HG02678 (cell line): ENCODE data around the gene HYCC1.

Source experiments
- ATAC-seq: cut with Tn5 transposase; IDR thresholded peaks from one replicate; pipeline ENCODE4 v1.9.1; 2021; ENCODE audit warnings: mild to moderate bottlenecking, moderate library complexity; ENCODE audit not compliant: unreplicated experiment

Gene HYCC1

DNA sequence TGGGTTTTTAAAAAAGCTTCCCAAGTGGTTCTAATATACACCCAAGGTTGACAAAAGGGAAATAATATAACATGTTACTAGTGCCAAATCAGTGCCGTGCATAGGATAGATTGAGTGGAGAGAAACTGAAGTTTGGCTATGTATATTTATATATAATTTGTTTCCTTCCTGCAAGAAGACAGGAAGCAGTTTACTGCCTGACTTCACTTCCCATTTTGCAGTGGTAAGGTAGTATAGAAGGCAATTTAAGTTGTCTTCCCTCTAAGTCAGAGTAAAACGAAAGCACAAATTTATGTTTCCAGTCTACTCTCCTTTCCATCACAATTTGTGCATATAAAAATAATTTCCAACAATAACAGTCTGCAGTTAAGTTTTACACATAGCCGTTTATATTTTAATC is 3.4 kb upstream of the HYCC1 start:
- no peak for ATAC-seq

DNA sequence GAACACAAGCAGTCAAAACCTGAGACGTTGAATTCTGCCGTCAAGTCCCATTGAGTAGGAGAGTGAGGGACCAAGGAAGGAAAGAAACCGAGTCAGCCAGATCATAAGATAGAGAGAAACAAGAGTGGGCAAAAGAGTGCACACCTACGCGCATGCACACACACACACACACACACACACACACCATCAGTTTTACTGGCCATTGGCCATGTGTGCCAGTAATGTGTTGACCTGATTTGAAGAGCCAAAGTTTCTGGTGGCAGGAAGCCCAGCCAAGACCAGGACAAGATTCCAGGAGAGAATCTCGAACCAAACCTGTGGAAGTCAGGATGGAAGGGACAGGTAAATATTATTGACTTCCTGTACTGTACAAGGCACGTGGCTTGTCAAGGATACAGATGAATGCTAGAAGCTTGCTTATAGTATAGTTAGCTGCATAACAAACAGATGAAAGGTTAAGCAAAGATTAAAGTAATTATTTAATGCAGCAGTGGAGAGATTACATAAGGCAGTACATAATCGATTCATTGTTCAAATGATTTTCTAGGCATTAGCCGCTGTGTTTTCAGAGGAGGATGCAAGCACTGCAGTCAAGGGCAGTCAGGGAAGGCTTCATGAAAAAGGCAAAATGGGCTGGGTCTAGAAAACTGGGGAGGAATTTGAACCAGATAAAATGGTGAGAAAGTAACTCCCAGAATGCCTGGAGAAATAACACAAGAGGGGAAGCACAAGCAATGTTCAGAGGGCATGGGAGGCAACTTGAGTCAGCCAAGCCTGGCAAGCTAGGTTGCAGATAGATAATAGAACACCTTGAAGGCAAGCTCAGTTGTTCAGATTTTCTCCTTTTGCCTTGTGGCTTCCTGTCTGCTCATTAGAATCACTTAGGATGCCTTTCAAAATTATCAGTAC is 2.7 kb upstream of the HYCC1 start:
- no peak for ATAC-seq

DNA sequence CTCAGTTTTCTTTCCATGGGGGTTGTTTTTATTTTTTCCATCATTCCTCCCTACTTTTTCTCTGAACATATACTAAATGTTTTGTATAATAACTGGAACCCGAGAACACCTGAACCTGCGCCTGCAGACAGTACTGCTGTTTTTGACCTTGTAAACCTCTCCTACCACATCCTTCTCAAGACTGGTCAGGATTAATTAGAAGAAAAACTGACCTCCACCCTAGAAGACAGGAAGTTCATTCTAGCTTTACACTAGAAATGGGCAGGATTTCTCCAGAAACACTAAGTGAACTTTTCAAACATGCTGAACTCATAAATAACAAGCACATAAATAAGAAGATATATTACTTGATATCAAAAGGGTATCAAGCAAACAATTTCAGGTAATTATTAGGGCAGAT is 751 bp upstream of the HYCC1 start:
- ATAC-seq, result no peak

DNA sequence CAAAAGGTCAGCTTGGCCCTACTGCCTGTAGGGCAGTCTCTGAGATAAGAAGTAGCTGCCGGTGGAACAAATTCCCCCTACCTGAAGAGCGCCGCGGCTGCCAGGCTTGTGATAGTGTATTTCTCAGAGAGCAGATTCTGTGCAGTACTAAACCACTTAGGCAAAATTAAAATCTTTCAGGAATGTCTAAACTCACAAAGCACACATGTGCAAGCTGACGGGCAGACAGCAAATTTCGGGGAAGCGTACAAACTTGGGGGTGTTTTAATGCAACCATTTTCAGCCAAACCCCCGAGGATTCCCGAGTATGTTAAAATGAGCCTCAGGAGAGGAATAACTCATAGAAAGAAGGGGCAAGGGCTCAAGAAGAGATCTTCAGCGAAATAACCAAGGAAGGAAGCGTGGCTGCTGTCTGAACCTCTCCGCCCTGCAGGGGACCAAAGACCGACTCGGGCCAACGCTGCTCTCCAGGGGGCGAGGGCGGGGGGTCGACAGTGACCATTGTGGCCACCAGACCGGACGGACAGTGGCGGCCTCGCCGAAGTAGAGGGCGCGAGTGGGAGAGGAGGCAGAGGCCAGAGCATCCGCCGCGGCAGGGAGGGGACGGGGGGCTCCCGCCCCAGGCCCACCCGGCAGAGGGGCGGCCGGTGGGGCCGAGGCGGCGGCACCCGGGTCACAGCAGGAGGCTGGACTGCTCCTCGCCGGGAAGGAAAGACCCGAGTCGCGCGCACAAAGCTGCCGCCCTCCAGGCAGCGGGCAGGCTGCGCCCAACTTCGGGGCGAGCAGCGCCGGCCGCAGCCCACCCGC is 819 bp downstream of the HYCC1 start:
- ATAC-seq, result peak; percentile 5

DNA sequence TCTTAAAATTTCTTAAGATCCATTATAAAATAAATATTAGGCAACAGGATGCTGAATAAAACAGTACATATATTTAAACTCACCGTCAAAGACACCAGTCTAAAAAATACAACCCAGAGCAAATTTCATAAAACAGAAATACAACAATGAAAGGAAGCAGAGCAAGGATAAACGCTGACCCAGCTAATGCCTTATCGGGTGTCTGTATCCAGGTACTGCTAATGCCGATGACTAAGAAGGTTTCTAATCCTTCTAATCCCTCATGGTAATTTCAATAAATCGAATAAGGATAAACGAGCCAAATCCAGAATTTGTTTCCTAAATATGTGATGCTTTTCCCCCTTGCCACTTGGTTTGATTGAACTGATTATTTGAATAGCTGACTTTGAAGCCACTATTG is 1.7 kb downstream of the HYCC1 start:
- no peak for ATAC-seq

DNA sequence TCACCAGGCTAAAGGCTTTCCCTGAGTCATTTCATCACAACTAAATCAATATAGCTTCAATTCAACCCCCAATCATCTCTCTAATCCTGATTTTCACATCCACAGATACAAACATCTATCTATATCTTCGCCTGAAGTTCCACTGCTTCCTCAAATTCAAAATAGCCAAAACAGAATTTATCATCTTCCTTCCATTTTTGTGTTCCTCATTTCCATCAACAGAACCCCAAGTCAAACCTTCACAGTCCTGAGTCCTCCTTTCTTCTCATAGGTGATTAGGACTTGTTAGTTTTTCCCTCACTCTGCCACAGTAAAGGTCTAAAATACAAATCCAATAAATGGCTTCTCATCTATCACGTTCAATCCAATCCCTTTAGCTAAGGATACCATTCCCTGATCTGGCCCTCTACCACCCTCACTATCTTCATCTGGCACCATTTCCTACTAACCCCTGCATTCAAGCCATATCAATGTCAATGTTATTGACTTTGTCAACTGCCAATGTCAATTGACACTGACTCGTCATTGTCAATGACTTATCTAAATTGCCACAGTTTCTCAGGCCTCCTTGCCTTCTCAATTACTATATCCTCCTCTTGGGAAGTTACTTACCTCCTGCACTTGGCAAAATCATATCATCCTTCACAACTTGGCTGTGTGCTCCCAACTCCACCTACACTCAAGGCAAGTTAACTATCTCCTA is 2.6 kb downstream of the HYCC1 start:
- no peak for ATAC-seq

DNA sequence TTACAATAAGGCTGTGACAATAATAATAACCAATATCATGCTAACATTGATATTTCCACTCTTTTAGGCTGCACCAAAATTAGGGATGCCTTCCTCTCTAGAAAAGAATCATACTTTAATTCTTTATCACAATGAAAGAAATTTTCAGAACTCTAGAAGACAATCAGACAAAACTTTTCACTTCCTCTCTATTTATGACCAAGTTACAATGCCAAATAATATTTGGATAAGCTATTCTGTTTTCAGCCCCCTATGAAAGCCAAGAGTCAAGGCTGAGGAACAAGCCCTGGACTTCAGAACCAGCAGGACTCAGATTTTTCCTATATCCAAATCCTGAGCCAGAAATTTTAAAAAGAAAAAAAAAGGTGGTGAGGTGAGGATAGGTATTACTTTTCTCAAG is 4.6 kb downstream of the HYCC1 start:
- ATAC-seq, result no peak

DNA sequence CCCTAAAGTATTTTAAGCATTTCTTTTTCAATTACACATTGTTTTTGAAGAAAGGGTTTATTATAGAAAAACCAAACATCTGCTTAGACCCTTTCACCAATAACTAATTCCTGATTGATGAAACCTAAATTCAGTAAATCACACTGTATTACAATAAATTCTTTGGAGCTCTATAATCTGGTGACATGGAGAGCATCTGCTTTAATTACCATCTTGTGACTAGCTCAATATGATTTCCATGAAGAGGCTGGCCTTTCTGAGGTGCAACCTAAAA is 9.7 kb downstream of the HYCC1 start:
- no peak for ATAC-seq

DNA sequence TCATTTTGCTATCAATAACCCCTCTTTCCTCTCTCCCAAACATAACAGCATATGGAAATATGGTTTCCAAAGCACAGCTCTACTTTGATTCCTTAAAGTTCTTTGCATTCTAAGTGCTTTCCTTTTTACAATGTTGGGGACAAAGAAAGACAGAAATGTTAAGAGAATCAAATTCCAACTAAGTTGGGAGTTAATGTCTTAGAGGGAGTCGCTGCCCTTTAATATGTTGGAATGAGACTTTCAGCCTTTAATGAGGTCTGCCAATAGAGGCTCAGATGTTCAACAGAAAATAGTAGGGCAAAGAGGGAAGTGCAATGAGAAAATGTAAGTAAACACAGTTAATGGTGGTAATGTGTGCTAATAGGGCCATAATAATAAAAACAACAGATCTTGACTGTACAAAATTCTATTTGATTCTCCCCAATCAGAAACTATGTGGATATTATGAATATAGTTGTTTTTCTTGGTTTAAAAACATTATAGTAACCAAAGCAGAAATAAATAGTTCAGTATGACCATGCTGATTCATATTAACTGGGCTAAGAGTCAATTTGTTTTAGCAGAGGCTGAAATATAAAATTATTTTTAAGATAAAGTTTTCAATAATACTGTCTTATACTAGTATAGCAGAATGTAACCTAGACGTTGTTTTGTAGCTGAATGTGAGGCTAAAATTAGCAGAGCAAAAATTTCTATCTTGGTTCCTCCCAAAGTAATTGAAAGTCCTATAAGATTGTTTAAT is 10.3 kb downstream of the HYCC1 start:
- no peak for ATAC-seq

DNA sequence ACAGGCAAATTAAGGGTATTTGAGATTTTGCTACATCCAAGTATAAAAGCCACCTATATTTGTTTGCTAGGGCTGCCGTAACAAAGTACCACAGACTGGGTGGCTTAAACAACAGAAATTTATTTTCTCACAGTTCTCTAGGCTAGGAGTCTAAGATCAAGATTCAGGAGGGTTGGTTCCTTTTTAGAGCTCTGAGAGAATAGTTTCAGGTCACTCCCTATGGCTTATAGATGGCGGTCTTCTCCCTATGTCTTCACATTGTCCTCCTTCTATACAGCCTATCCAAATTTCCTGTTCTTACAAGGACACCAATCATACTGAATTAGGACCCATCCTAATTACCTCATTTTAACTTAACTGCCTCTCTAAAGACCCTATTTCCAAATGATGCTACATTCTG is 11.2 kb downstream of the HYCC1 start:
- ATAC-seq, result no peak

DNA sequence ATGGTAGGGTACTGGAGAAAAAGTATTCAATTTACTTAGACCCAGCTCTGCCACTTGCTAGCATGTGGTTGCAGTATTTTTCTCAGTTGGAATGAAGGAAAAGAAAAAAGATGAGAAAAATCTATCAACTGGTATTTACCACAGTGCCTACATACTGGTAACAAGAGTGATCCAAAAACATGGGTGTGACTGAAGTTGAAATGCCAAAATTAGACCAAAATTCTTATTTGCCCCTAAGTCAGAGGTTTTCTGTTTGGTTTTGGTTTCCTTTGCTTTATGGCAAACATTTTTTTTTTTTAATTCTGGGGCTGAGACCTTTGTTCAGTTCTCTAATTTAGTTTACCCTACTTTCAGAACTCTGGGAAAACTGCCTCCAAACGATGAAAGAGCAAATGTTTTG is 12.3 kb downstream of the HYCC1 start:
- no peak for ATAC-seq

DNA sequence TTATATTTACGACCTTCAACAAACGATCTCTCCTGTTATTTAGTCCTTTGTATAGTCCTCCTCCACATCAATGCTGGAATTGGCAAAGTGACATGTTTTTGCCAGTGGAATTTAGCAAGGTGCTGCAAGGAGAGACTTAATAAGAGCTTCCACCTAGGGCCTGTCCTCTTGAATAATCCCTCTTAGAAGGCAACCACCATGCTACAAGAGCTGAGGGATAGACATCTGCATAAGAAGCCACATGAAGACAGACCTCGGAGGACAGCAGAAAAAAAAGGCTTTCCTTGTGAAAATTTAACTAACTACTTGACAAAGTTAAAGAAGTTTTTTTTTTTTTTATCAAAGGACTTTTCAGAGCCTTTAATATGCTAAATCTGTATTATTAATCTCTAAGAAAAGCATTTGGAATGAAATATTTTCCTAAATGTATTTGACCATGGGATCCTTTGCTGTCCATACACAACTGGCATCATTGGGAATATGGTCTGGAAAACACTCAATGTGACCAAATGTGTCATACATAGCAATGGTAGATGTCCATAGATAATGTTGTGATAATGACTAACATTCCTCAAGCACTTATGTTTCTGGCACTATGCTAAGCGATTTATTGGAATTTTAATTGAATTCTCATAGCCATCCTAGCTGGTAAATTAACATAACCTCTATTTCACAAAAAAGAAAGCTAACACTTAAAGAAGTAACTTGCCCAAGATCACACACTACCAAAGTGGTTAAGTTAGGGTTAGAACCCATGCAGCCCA is 13.2 kb downstream of the HYCC1 start:
- ATAC-seq, result no peak

DNA sequence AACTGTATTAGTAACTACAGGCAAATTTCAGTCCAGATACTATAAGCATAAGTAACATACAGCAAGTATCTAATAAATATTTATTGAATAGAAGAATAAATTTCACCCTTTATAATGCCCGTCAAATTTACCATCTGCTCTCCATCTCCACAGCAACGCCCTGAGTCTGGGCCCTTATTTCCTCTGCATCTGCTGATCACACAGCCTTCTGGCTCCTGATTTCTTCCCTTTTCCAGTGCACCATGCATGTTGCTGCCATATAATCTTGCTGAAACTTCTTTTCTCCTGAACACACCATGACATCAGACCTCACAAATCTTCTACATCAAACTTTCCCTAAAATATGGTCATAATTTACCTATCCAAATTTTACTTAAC is 15.4 kb downstream of the HYCC1 start:
- ATAC-seq, result no peak

DNA sequence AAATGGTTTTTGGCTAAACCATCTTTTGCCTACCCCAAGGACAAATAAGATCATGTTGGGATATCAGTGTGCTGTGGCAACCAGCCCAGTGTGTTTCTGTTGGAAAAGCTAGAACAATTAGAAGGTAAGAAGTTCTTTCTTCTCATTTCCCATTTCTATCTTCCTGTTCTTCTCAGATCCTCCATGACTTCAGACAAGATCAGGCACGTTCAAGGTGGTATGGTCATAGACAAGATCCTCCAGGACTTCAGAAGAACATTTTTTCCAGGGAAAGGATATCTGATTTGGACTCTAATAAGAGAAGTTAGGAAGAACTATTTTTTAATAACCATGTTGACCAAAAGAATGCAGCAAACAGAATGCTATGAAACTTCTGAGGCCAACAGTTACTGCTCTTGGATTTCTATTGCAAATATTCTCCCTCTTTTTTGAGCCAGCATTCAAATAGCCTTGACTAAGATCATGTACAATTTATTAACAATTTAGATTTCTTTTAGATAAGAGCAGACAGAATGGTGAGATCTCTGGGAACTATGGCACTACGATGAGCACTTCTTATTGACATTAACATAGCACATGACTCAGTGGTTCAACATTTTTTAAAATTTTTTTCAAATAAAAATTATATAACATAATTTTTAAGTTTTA is 15.9 kb downstream of the HYCC1 start:
- no peak for ATAC-seq

DNA sequence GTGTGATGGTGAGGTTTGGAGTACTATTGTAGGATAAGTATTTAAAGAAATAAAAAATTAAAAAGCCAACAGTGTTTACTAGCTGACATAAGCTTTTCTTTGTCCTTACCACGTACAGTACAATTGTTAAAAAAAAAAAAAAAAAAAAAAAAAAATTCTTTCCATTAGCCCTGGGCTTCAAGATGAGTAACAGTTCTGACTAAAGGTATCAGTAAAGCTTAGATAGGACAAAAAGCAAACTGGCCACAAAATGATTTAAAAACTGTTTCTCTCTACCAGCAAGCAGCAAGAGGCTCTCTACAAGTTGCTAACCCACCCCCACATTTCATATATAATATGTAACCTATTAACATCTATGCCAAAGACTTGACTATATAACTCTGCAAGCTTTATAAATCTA is 17.5 kb downstream of the HYCC1 start:
- ATAC-seq, result no peak

DNA sequence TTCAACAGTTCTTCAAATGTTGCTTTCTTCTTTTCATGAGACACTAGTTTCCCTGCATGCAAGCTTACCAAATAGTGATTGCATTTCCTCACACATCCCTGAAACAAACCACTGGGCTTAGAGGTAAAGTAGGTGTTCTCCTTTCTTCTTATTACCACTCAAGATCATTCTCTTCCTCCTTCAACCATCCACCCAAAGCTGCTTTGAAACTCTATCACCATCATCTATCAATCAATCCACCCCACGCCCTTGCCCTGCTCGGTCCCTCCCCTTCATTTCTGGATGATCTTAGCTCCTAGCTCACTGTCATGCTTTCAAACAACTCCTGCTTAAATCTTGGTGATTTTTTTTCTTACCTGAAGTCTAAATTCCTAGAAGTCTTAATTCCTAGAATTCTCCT is 18.9 kb downstream of the HYCC1 start:
- ATAC-seq, result no peak

DNA sequence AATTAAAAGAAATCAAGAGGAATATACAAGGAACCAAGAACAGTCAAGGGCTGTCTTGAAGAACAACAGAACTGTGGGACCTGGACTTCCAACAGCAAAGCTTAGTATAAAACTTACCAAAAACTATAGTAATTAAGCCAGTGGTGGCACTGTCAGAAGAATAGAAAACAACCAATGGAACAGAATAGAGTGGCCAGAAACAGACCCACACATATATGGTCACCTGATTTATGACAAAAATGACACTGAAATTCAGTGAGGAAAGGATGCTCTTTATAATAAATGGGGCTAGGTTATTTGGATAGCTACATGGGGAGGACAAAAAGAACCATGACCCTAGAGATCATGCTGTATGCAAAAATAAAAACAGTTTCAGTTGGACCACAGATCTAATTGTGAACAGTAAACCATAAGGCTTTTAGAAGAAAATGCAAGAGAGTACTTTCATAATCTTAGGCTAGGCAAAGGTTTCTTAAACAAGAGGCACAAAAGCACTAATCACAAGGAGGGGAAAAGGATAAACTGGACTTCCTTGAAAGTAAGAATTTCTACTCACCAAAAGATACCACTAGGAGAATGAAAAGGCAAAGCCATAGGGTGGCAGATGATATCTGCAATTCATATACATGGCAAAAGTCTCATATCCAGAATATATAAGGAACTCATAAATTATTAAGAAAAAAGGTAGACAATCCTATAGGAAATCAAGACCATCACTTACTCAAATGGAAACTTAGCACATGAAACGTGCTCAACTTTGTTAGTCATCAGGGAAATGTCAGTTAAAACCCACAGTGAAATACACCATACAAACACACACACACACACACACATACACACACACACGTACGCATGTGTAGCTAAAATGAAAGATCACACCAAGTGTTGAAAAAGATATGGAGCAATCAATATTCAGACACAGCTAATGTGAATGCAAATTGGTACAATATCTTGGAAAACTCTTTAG is 20.8 kb downstream of the HYCC1 start:
- peak; percentile 83 for ATAC-seq

DNA sequence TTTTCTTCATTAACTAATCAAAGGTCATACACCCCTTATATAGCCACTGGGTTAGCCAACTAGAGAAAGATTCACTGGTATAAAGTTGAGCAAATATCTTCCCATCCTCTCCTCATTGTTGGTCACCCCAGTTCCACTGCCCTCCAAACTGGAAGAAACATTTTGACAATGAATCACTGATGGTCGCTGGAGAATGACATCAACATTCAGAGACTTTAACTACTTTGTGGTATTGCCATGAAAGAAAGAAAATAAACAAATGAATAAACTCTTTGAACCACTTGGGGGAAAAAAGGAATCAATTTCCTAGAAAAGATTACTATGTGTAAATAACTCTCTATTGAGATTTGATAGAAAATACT is 23.4 kb downstream of the HYCC1 start:
- no peak for ATAC-seq
